ENCODE measurements around the gene PLA2R1. TPM values are rescaled to one million over a fixed set of nuclear protein-coding genes. Genes with fewer than 3 reads are reported as not detected.

The PLA2R1 gene
- total and polyA plus RNA-seq, 9 donors: 9.9 to 33.8 (median 20.4) TPM

- Histone ChIP-seq H3K4me3 (no peak overlapping the region), H3K9me3 (no peaks in the 10 kb centered on the region), H3K4me1 (ENCODE audit: insufficient read depth) (peaks cover 7% of the 10 kb centered on the region), H3K36me3 (no peaks in the 10 kb centered on the region), H3K27ac (no peak overlapping the region), H3K27me3 (no peaks in the 10 kb centered on the region)
- TF ChIP-seq EP300 (IDR thresholded peaks at IDR 0.05): no peak
- no peak for TF ChIP-seq POLR2A (IDR thresholded peaks at IDR 0.05)
- TF ChIP-seq CTCF (IDR thresholded peaks at IDR 0.05): no peak
- WGBS, 3 donors: 39 to 47% (median 45%) methylated on average over 5 of the region's 5 CpGs
- intact Hi-C loops (cut with DNase I): no loop called here
- no peak for DNase-seq
These were observed 120.7 kb downstream of the PLA2R1 start for GRCh38 chr2:159941729-159942128.

- Histone ChIP-seq H3K4me1 (ENCODE audit: insufficient read depth) (peaks cover 5% of the 10 kb centered on the region), H3K4me3 (no peak overlapping the region), H3K9me3 (no peaks in the 10 kb centered on the region), H3K36me3 (no peaks in the 10 kb centered on the region), H3K27ac (no peak overlapping the region), H3K27me3 (no peaks in the 10 kb centered on the region)
- peak in 1 of 5 donors; percentile 24 for DNase-seq
- TF ChIP-seq EP300 (IDR thresholded peaks at IDR 0.05) (no peak), CTCF (IDR thresholded peaks at IDR 0.05) (peak in 2 of 3 donors; percentile 16 to 20)
- intact Hi-C loops (cut with DNase I): no loop called here
These were observed 122.5 kb downstream of the PLA2R1 start for GRCh38 chr2:159939946-159940345.

- WGBS, 3 donors: 54 to 57% (median 55%) methylated on average over 3 of the region's 3 CpGs
- intact Hi-C loops (cut with DNase I): no loop called here
These were observed 124.0 kb downstream of the PLA2R1 start for GRCh38 chr2:159938395-159938794.

GRCh38 chr2:159936471-159936870, 125.9 kb downstream of the PLA2R1 start:
- H3K27me3 ChIP-seq: no peaks in the 10 kb centered on the region
- TF ChIP-seq EP300 (IDR thresholded peaks at IDR 0.05) (no peak), POLR2A (IDR thresholded peaks at IDR 0.05) (no peak), CTCF (IDR thresholded peaks at IDR 0.05) (no peak)
- no peak overlapping the region for H3K4me3 ChIP-seq
- H3K36me3 ChIP-seq: no peaks in the 10 kb centered on the region
- H3K9me3 ChIP-seq: no peaks in the 10 kb centered on the region
- intact Hi-C loops (cut with DNase I): no loop called here
- no peak overlapping the region for H3K27ac ChIP-seq
- WGBS, 3 donors: 84 to 90% (median 86%) methylated on average over 4 of the region's 4 CpGs
- DNase-seq: no peak
- H3K4me1 ChIP-seq (ENCODE audit: insufficient read depth): peaks cover 1% of the 10 kb centered on the region

More at GRCh38 chr2:159938395-159938794, 124.0 kb downstream of the PLA2R1 start:
- Histone ChIP-seq H3K4me3 (no peak overlapping the region), H3K27ac (no peak overlapping the region), H3K9me3 (no peaks in the 10 kb centered on the region), H3K4me1 (ENCODE audit: insufficient read depth) (peaks cover 5% of the 10 kb centered on the region), H3K36me3 (no peaks in the 10 kb centered on the region), H3K27me3 (no peaks in the 10 kb centered on the region)
- peak in 2 of 5 donors; percentile 17 to 38 for DNase-seq
- TF ChIP-seq POLR2A (IDR thresholded peaks at IDR 0.05): no peak
- no peak for TF ChIP-seq CTCF (IDR thresholded peaks at IDR 0.05)
- no peak for TF ChIP-seq EP300 (IDR thresholded peaks at IDR 0.05)

- Histone ChIP-seq H3K27ac (no peak overlapping the region), H3K9me3 (no peaks in the 10 kb centered on the region), H3K4me1 (ENCODE audit: insufficient read depth) (peaks cover 1% of the 10 kb centered on the region), H3K36me3 (no peaks in the 10 kb centered on the region), H3K4me3 (no peak overlapping the region), H3K27me3 (no peaks in the 10 kb centered on the region)
- DNase-seq: no peak
- TF ChIP-seq POLR2A (IDR thresholded peaks at IDR 0.05): no peak
- TF ChIP-seq EP300 (IDR thresholded peaks at IDR 0.05): no peak
- TF ChIP-seq CTCF (IDR thresholded peaks at IDR 0.05): no peak
- 37 to 50% (median 39%) methylated on average over 2 of the region's 2 CpGs for WGBS, 3 donors
- intact Hi-C loops (cut with DNase I): no loop called here
These were observed 128.7 kb downstream of the PLA2R1 start for GRCh38 chr2:159933727-159934049.

Data from ovary (tissue), 9 donors.